GM04504 (cell line): Measurements from ENCODE around the gene UNC79.

ENCODE experiments used
- DNase-seq: peaks from one replicate; pipeline ENCODE4 v3.0.0-alpha.2; 2012; ENCODE audit warnings: low read depth

The UNC79 gene

DNA sequence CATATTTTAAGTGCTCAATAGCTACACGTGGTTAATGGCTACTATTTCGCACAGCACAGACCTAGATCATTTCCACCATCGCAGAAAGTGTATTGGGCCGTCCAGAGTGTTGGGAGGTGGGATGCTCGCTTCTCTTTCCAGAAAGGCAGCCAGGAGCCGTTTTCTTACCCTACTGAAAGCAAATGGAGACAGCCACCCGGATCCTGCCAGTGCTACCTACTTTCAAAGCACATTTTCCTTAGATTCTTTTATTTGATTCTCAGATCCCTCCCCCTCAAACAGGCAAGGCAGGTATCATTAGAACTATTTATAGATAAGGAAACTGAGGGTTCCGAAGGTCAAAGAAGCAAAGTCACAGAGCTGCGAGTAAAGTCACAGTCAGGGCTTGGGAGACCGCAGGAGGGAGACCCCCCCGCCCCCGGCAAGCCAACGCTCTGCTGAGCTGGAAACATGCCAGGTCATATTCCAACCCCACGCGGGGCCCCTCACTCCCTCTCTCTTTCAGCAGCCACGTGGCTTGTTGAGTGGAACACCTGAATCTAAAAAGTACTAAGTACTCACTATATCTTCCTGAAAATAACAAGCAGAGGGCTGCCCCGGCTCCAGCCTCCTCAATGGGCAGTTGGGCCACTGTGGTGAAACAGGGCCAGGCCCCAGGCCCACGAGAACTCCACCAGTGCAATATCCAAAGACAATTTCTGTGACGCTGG, 321.4 kb downstream of the UNC79 start:
- DNase-seq = no peak

DNA sequence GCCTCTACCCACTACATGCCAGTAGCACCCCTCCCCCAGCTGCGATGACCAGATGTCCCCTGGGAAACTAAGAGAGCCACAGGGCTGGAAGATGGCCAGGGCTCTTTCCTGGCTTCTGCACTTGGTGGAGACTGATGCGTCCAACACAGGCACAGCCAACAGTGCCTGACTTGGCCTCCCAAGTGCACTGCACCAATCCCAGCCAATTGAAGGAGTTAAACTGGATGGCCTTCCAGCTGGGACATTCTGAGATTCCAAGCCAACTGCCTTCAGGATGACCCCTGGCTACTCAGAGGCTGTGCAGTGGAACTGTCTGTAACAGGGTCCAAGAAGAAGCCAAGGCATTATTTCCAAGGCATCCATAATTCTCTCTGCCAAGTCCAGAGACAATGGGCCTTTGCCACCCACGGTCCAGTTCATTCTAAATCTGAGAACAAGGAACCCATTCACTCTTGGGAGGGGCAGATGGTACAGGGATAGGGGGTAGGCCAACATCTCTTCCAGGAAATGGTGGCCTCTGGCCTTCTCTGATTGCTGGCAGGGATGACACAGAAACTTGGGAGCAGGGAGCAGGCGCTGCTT, 322.3 kb downstream of the UNC79 start:
- DNase-seq = no peak

DNA sequence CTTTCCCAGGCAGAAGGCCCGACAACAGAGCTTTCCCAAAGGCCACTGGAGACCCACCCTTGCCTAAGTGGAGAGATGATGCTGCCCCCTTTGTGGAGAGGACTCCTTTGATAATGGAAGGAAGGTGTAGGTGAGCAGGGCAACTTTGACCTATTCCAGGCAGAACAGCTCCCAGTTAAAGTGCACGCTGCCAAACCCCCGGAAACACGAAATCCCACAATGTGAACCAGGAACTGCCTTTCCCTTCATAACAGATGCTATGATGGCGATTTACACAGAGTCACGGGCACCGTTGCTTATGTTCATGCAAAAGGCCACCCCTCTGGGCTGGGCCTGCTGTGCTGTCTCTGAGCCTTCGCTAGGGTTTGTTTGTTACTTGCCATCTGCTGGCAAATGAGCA, 322.9 kb downstream of the UNC79 start:
- DNase-seq = no peak

DNA sequence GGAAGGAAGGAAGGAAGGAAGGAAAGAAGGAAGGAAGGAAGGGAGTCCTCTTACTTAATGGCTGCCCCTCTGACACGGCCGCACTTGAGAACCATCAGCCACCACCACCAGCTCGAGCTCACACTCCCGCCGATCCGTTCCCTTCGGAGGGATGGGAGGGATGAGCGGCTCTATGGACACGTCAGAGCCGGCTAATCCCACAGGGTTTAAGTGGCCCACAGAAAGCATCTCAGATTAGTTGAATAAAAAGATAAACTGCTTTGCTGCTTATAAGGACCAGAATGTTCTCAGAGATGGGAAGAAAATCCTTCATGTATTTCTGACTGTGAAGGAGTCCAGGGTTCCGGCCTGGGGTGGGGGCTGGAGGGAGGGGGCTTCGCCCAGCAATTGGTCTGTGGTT, 326.5 kb downstream of the UNC79 start:
- DNase-seq = no peak
